HL-60/S4 treated with phorbol 12-myristate 13-acetate at 8.2 ng/mL for 4 days and 3 days (cell line): ENCODE measurements around the gene BNIP5.
"Not testable (repeated sequence)": the region's sequence is repeated elsewhere in the genome, so short reads cannot be mapped to it uniquely, and the experiment has no call there.

Experiments
- in situ Hi-C: fragments of 300-500 bp; cut with MboI; formaldehyde crosslinking; loops from 2 replicates; pipeline ENCODE4 v1.15.0; 2022; ENCODE audit warnings: low sequenced_read_pairs

BNIP5 gene

DNA sequence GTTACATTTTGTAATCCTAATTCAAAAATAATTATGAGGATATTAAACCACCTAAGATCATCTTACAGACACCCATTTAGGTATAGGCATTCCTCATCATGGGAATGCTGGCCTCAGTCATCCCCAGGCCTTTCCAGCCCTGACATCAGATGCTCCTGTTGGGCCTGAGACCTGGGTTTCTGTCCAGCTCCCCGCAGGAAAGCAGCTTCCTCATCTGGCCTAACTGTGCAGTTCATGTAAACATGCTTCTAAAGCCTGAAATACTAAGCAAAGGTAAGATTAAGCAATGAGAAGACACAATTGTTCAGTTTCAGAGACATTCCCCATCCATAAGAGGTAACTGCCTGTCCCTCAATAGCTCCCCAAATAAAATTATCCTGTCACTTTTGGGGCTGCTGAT is 31.7 kb upstream of the BNIP5 start:
- in situ Hi-C loops: no loop called here

GRCh38 chr6:36367743-36368142 is 31.1 kb upstream of the BNIP5 start:
- in situ Hi-C loops: no loop called here

GRCh38 chr6:36364669-36365479 is 28.2 kb upstream of the BNIP5 start:
- in situ Hi-C loops: no loop called here

- in situ Hi-C loops: not testable (repeated sequence)
Observed at GRCh38 chr6:36364061-36364635, 27.5 kb upstream of the BNIP5 start.

- in situ Hi-C loops: not testable (repeated sequence)
Observed at GRCh38 chr6:36363371-36363752, 26.7 kb upstream of the BNIP5 start.

GRCh38 chr6:36362551-36363370 is 26.1 kb upstream of the BNIP5 start:
- in situ Hi-C loops: no loop called here

DNA sequence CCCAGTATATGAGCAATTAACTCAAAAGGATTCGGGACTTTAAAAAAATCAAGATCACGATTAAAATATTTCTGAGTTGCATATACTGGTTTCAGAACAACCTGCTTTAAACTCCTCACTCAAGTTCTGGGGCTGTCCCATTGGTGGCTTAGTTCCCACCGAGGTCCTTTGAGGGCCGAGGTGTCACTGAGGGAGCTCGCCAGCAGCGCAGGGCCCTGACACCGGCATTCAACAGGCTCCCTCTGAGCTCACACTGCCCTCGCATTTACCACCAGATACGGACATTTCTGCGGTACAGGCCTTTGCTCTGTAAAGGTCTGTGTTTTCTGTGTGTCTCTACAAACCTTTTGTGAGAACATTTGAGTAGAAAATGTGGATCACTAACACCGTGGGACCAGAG is 24.4 kb upstream of the BNIP5 start:
- in situ Hi-C loops: no loop called here

- in situ Hi-C loops: no loop called here
Observed at GRCh38 chr6:36360241-36361054, 23.8 kb upstream of the BNIP5 start.

- in situ Hi-C loops: no loop called here
Observed at GRCh38 chr6:36358226-36358915, 21.7 kb upstream of the BNIP5 start.

DNA sequence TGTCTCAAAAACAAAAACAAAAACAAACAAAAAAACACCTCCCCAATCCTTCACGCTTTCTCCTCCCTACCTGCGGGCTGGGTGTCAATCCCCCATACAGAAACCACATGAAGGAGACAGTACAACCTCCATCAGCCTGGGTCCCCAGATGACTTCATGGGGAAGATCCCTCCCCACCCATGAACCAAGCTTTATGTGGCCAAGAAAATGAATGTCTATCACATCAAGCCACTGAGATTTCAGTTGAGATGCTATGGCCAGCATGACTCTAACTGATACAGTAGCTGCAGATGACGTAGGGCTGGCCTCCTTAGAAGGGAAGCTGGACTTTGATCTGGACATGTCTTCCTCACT is 21.2 kb upstream of the BNIP5 start:
- in situ Hi-C loops: no loop called here

DNA sequence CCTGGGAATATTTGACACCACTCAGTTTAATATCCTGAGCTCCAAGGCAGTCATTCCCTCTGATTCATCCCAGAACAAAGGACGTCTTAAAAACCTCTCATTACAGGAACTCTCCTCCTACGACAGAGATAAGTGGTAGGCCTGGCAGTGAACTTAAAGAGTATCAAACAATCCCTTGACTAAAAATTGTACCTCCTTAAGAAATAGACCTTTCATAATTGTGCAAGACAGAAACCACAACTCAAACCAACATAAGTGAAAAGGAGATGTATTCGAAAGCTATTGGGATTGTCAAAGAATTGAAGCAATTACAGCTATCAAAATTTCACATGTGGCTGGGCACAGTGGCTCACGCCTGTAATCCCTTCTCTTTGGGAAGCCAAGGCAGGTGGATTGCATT is 19.1 kb upstream of the BNIP5 start:
- in situ Hi-C loops: no loop called here

- in situ Hi-C loops: no loop called here
Observed at GRCh38 chr6:36353411-36353915, 16.8 kb upstream of the BNIP5 start.

DNA sequence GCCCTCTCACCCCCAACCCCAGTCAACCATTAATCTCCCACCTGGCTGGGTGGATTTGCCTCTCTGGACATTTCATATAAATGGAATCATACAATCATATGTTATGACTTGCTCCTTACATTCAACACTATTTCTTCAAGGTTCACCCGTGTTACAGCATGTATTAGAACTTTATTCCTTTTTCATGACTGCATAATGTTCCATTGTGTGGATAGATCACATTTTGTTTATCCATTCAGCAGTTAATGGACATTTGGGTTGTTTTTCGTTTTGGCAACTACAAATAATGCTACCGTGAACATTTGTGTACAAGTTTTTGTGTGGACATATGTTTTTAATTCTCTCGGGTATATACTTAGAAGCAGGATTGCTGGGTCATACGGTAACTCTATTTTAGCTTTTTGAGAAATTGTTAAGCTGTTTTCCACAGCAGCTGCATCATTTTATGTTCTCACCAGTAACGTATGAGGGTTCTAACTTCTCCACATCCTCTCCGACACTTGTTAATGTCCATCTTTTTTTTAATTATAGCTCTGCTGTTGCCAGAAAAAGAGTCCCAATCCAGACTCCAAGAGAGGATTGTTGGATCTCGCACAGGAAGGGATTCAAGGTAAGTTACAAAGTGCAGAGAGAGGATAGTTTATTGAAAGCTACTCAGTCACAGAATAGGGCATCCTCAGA is 15.9 kb upstream of the BNIP5 start:
- in situ Hi-C loops: no loop called here

- in situ Hi-C loops: no loop called here
Observed at GRCh38 chr6:36350681-36351571, 14.2 kb upstream of the BNIP5 start.

- in situ Hi-C loops: no loop called here
Observed at GRCh38 chr6:36350082-36350481, 13.4 kb upstream of the BNIP5 start.

DNA sequence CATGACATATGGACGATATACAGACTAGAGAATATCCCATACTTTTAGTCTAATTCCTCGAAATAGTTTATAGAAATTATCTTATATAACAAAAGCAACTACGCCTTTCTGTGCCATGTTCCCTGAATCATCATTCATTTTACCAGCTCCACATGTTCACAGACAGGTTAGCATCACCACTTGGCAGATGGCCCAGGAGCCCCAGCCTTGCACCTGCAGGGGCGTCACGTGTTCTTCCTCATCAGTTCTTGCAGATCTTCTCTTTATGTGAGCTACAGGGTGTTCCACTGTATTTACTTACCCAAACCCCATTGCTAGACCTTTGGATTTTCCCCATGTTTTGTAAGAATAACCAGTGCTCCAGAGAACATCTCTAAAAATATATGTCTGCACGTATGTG is 12.6 kb upstream of the BNIP5 start:
- in situ Hi-C loops: no loop called here

DNA sequence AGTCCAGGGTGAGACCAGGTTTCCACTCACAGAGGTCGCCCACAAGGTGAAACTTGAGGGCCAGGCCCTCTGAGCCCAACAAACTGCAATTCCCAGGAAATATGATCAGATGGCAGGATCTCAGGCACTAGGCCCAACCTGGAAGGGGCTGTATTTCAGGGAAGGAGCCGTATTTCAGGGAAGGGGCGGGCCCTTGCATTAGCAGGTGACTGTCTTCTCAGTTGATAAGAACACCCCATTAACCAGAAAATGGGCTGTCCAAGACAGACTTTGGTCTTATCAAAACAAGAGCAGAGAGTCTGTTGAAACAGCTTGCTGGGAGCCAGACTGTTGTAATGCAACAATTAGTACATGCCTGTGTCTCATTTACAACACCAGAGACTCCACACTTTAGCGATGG is 10.9 kb upstream of the BNIP5 start:
- in situ Hi-C loops: no loop called here

- in situ Hi-C loops: no loop called here
Observed at GRCh38 chr6:36346486-36347273, 10.0 kb upstream of the BNIP5 start.
